NOMO-1 treated with dmso at 0.1 percent for 144 hours (cell line): Measurements from ENCODE around the gene MLANA.

ENCODE experiments used
- DNase-seq: peaks from one replicate; lab custom pipeline; 2025; ENCODE audit not compliant: unreplicated experiment; lab: John Stamatoyannopoulos, UW

Gene MLANA

DNA sequence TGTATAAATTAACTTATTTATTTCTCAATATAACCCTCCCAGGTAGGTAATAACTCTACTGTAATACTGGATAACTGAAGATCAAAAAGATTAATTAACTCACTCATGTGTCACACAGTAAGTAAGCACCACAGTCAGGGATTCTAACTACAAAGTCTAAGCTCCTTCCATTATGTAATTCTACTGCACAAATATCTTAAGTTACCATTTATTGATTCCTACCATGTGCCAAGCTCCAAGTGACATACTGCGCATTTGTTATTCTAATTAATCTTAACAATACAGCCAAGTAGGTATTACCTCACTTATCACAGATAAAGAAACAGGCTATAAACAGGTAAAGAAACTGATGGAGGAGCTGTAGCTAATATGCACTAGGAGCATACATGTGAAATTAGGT lies 66.5 kb downstream of the MLANA start:
- no peak for DNase-seq

DNA sequence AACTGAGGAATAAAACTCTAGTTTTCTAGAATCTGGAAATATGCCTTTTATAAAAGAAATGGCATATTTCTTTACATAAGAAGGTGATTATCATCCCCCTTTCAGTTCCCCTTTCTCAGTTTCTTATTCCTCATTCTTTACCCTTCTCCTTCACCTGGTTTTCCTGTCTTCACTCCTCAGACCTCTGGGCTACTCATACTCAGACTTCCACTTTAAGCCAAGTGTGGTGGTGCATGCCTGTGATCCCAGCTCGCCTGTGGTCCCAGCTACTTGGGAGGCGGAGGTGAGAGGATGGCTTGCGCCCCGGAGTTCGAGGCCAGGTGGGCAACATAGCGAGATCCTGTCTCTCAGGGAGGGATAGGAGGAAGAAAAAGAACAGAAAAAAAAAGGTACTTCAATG lies 67.6 kb downstream of the MLANA start:
- DNase-seq: no peak
